Posterior cingulate gyrus (tissue), 11 donors: ENCODE results near the gene PPP4R4.
"Not testable (repeated sequence)": the region's sequence is repeated elsewhere in the genome, so short reads cannot be mapped to it uniquely, and the experiment has no call there.

Experiments used
- DNase-seq, 10 donors: peaks; one replicate each; pipeline versions ENCODE4 v3.0.0 to v3.0.0-alpha.2; 2020 to 2021; ENCODE audit warnings: mixed read lengths in 3 of 10
- intact Hi-C: fragments of 100-400 bp; cut with DNase I; formaldehyde crosslinking; loops from one replicate; pipeline ENCODE4 v1.15.1; 2023

Gene PPP4R4

GRCh38 chr14:94293578-94293924, 119.4 kb downstream of the PPP4R4 start:
- DNase-seq = no peak
- intact Hi-C loops = no loop called here

GRCh38 chr14:94295360-94296180, 121.4 kb downstream of the PPP4R4 start:
- no peak for DNase-seq
- intact Hi-C loops = no loop called here

GRCh38 chr14:94296181-94296545, 122.0 kb downstream of the PPP4R4 start:
- DNase-seq, intact Hi-C loops: not testable (repeated sequence)

- intact Hi-C loops = no loop called here
- DNase-seq = no peak
Observed at GRCh38 chr14:94298130-94298529, 124.0 kb downstream of the PPP4R4 start.

GRCh38 chr14:94303111-94303510, 129.0 kb downstream of the PPP4R4 start:
- intact Hi-C loops = no loop called here
- no peak for DNase-seq

- no peak for DNase-seq
- intact Hi-C loops = no loop called here
Observed at GRCh38 chr14:94304243-94304642, 130.1 kb downstream of the PPP4R4 start.

GRCh38 chr14:94305620-94306019, 131.5 kb downstream of the PPP4R4 start:
- intact Hi-C loops = no loop called here

GRCh38 chr14:94306047-94306978, 132.2 kb downstream of the PPP4R4 start:
- no peak for DNase-seq
- intact Hi-C loops = no loop called here

More at GRCh38 chr14:94305620-94306019, 131.5 kb downstream of the PPP4R4 start:
- DNase-seq = no peak

- intact Hi-C loops = no loop called here
- DNase-seq = no peak
Observed at GRCh38 chr14:94307410-94307992, 133.4 kb downstream of the PPP4R4 start.

GRCh38 chr14:94309721-94310120, 135.6 kb downstream of the PPP4R4 start:
- no peak for DNase-seq
- intact Hi-C loops = no loop called here

GRCh38 chr14:94310248-94310647, 136.1 kb downstream of the PPP4R4 start:
- DNase-seq = no peak
- intact Hi-C loops = no loop called here

- intact Hi-C loops = no loop called here
- DNase-seq = no peak
Observed at GRCh38 chr14:94312481-94313246, 138.5 kb downstream of the PPP4R4 start.

- intact Hi-C loops = no loop called here
- DNase-seq = no peak
Observed at GRCh38 chr14:94313991-94314655, 140.0 kb downstream of the PPP4R4 start.

GRCh38 chr14:94314890-94315289, 140.8 kb downstream of the PPP4R4 start:
- intact Hi-C loops = no loop called here

GRCh38 chr14:94316692-94317091, 142.6 kb downstream of the PPP4R4 start:
- intact Hi-C loops = no loop called here

More at GRCh38 chr14:94314890-94315289, 140.8 kb downstream of the PPP4R4 start:
- no peak for DNase-seq

GRCh38 chr14:94317259-94317658, 143.1 kb downstream of the PPP4R4 start:
- no peak for DNase-seq
- intact Hi-C loops = no loop called here

More at GRCh38 chr14:94316692-94317091, 142.6 kb downstream of the PPP4R4 start:
- no peak for DNase-seq

- DNase-seq = no peak
- intact Hi-C loops = no loop called here
Observed at GRCh38 chr14:94320243-94320642, 146.1 kb downstream of the PPP4R4 start.

GRCh38 chr14:94321421-94322271, 147.5 kb downstream of the PPP4R4 start:
- DNase-seq = no peak
- intact Hi-C loops = no loop called here
